ENCODE measurements around the gene PPID. TPM values are rescaled to one million over a fixed set of nuclear protein-coding genes. Genes with fewer than 3 reads are reported as not detected.

Gene PPID
- total and polyA plus RNA-seq, 2 of the 13 experiments (the other 11 are each of a cell fraction or from before 2014, with no cell fraction given), result 15.4 to 63.4 TPM

DNA sequence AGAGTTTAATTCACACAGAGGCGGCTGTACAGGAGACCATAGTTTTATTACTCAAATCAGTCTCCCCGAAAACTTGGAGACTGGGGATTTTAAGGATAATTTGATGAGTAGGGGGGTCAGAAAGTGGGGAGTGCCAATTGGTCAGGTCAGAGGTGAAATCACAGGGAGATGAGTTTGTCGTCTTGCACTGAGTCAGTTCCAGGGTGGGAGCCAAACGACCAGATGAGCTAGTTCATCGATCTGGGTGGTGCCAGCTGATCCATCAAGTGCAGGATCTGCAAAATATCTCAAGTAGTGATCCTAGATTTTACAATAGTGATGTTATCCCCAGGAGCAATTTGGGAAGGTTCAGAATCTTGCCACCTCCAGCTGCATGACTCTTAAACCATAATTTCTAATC, 47.1 kb downstream of the PPID start:
- no peaks in the 10 kb centered on the region for H3K27me3 ChIP-seq (ENCODE audit: control insufficient read depth in 1 of 2, insufficient read depth in 2 of 2, low read length in 2 of 2)
- H2AFZ ChIP-seq (ENCODE audit: low read length), result no peak overlapping the region
- H3K27ac ChIP-seq (ENCODE audit: extremely low read length, insufficient read depth, low read length), result no peak overlapping the region
- intact Hi-C loops (cut with micrococcal nuclease; ENCODE audit: unreplicated experiment) (no loop called here), in situ Hi-C loops (cut with HindIII; ENCODE audit: extremely low pct_ligation_motif_present, low pct_unique_long_range_greater_than_20kb) (no loop called here)
- FAIRE-seq (no peak), DNase-seq (ENCODE audit: low spot score) (no peak), ATAC-seq (no peak)
- H3K9ac ChIP-seq (ENCODE audit: insufficient read depth, low read depth, low read length), result no peak overlapping the region
- H3K4me2 ChIP-seq (ENCODE audit: low read depth, low read length), result no peak overlapping the region
- ChIA-PET CTCF (ENCODE audit: low intra/inter-chr PET ratio, low total read pairs) (no interaction called here), POLR2A (no interaction called here)
- no peak for TF ChIP-seq ZNF138 (CRISPR knock-in tag; IDR thresholded peaks at IDR 0.05; ENCODE audit: low read depth)
- TF ChIP-seq, protein P1, sequence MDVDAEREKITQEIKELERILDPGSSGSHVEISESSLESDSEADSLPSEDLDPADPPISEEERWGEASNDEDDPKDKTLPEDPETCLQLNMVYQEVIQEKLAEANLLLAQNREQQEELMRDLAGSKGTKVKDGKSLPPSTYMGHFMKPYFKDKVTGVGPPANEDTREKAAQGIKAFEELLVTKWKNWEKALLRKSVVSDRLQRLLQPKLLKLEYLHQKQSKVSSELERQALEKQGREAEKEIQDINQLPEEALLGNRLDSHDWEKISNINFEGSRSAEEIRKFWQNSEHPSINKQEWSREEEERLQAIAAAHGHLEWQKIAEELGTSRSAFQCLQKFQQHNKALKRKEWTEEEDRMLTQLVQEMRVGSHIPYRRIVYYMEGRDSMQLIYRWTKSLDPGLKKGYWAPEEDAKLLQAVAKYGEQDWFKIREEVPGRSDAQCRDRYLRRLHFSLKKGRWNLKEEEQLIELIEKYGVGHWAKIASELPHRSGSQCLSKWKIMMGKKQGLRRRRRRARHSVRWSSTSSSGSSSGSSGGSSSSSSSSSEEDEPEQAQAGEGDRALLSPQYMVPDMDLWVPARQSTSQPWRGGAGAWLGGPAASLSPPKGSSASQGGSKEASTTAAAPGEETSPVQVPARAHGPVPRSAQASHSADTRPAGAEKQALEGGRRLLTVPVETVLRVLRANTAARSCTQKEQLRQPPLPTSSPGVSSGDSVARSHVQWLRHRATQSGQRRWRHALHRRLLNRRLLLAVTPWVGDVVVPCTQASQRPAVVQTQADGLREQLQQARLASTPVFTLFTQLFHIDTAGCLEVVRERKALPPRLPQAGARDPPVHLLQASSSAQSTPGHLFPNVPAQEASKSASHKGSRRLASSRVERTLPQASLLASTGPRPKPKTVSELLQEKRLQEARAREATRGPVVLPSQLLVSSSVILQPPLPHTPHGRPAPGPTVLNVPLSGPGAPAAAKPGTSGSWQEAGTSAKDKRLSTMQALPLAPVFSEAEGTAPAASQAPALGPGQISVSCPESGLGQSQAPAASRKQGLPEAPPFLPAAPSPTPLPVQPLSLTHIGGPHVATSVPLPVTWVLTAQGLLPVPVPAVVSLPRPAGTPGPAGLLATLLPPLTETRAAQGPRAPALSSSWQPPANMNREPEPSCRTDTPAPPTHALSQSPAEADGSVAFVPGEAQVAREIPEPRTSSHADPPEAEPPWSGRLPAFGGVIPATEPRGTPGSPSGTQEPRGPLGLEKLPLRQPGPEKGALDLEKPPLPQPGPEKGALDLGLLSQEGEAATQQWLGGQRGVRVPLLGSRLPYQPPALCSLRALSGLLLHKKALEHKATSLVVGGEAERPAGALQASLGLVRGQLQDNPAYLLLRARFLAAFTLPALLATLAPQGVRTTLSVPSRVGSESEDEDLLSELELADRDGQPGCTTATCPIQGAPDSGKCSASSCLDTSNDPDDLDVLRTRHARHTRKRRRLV (CRISPR knock-in tag; IDR thresholded peaks at IDR 0.05), result no peak
- TF ChIP-seq ZBTB20 (CRISPR knock-in tag; IDR thresholded peaks at IDR 0.05; ENCODE audit: borderline replicate concordance, low read depth), result no peak
- TF ChIP-seq SP4 (CRISPR knock-in tag; IDR thresholded peaks at IDR 0.05), result no peak
- no peak for TF ChIP-seq REL (CRISPR knock-in tag; conservative IDR thresholded peaks at IDR 0.05)
- no peak for TF ChIP-seq HDAC6 (IDR thresholded peaks at IDR 0.05; ENCODE audit: low read depth, low read length)
- no peak for TF ChIP-seq ISL2 (CRISPR knock-in tag; IDR thresholded peaks at IDR 0.05)
- TF ChIP-seq SATB2 (CRISPR knock-in tag; IDR thresholded peaks at IDR 0.05), result no peak
- TF ChIP-seq, protein P2, sequence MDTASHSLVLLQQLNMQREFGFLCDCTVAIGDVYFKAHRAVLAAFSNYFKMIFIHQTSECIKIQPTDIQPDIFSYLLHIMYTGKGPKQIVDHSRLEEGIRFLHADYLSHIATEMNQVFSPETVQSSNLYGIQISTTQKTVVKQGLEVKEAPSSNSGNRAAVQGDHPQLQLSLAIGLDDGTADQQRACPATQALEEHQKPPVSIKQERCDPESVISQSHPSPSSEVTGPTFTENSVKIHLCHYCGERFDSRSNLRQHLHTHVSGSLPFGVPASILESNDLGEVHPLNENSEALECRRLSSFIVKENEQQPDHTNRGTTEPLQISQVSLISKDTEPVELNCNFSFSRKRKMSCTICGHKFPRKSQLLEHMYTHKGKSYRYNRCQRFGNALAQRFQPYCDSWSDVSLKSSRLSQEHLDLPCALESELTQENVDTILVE (CRISPR knock-in tag; IDR thresholded peaks at IDR 0.05), result no peak
- TF ChIP-seq ZNF562 (CRISPR knock-in tag; IDR thresholded peaks at IDR 0.05; ENCODE audit: borderline replicate concordance), result no peak
- no peak for TF ChIP-seq MIER3 (CRISPR knock-in tag; IDR thresholded peaks at IDR 0.05; ENCODE audit: borderline replicate concordance)
- no peak for TF ChIP-seq NFIB (CRISPR knock-in tag; IDR thresholded peaks at IDR 0.05; ENCODE audit: borderline replicate concordance)
- BruUV-seq (replicated peaks), result no TSS peak
- H3K4me1 ChIP-seq (ENCODE audit: insufficient read depth, low read length), result peaks cover 13% of the 10 kb centered on the region
- WGBS (ENCODE audit: low lambda C conversion rate), result 74% methylated on average over 5 of the region's 5 CpGs
- H4K20me1 ChIP-seq (ENCODE audit: insufficient read depth, low read length), result no peaks in the 10 kb centered on the region
- H3K79me2 ChIP-seq (ENCODE audit: insufficient read depth, low read length), result no peaks in the 10 kb centered on the region
- H3K9me3 ChIP-seq (ENCODE audit: low read length), result no peaks in the 10 kb centered on the region
- no peaks in the 10 kb centered on the region for H3K36me3 ChIP-seq (replicated peaks in 1 of 2; ENCODE audit: control insufficient read depth in 1 of 2, insufficient read depth in 2 of 2, low read length in 2 of 2)
- H3K4me3 ChIP-seq (replicated peaks in 1 of 3; ENCODE audit: insufficient read depth in 1 of 3, low read depth in 2 of 3, low read length in 3 of 3), result no peak overlapping the region

Measured in HepG2 (cell line).